Left renal cortex interstitium (tissue), 4 donors: ENCODE data around the gene SLC19A1. TPM values are rescaled to one million over a fixed set of nuclear protein-coding genes. Genes with fewer than 3 reads are reported as not detected.

Source experiments
- DNase-seq, 4 donors: peaks; one replicate each; pipeline ENCODE4 v3.0.0-alpha.2; 2013; ENCODE audit warnings: low read depth in 4 of 4, low spot score in 2 of 4, missing footprints in 1 of 4
- polyA plus RNA-seq, 4 donors: library from polyadenylated mRNA; unstranded; fragments of 120-200 nt; gene quantifications; one replicate each; pipeline ENCODE4 v1.2.1, GENCODE V29; 2013; ENCODE audit not compliant: insufficient read length in 4 of 4

Gene SLC19A1
- polyA plus RNA-seq, 4 donors: 30.1 to 74.3 (median 38.3) TPM

DNA sequence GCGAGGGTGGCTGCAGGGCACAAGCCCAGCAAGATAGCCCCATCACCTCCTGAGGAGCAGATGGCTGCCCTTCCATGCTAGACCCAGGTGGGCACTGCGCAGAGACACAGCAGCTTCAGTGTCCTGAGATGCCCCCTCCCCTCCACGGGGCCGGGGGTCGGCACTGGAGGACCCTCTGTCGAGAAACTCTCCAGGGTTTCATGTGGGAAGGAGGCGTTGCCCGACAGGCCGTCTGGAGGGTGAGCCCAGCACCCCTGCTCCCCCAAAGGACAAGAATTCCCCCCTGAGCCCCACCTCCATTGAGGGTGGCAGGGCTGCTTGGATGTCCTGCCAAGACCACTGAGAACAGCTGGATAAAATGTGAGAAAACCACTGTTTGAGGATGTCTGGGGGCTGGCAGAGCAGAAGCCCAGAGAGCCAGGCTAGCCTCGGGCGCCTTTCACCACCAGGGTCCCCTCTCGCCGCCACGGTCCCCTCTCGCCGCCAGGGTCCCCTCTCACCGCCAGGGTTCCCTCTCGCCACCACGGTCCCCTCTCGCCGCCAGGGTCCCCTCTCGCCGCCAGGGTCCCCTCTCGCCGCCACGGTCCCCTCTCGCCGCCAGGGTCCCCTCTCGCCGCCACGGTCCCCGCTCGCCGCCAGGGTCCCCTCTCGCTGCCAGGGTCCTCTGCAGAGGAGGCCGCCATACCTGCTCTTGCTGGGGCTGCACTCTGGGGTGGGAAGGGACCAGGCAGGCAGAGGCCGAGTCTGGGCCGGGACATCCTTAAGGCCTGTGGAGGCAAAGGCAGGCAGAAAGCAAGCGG, 44.2 kb downstream of the SLC19A1 start:
- no peak for DNase-seq

DNA sequence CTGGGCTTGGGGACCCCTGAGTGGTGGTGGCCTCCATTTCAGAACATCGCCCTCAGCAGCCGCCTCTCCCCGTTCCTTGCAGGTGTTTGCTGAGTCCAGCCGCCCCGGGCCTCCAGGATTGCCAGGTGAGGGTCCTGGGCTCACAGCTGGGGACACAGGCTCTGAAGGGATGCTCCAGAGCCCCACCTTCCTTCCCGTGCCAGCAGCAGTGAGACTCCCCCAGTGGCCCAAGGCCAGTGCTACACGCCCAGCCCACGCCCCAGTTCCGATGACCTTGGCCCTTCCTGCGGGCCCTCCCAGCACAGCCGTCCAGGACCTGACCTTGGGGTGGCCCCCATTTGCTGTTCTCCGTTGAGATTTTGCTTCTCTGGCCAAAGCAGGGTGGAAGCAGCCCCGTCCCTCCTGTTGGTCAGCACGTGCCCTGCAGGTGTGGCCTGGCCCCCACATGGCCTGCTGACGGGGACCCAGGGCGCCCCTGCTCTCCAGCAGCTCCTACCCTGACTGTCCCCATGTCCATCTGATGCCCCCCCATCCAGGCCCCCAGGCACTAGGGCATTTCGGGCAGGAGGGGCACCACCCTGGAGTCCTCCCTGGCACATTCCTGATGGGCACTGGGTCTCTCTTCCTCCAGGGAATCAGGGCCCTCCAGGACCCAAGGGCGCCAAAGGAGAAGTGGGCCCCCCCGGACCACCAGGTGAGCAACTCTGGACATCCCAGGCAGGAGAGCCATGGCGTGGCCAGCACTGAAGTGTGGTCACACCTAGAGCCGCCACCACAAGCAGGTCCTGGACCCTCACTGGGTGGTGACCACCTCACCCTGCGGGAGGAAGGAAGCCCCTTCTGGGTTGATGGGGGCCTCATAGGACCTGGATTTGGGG, 45.0 kb downstream of the SLC19A1 start:
- no peak for DNase-seq

- no peak for DNase-seq
Observed at GRCh38 chr21:45496151-45496967, 45.9 kb downstream of the SLC19A1 start.

- no peak for DNase-seq
Observed at GRCh38 chr21:45494851-45495680, 47.2 kb downstream of the SLC19A1 start.

- no peak for DNase-seq
Observed at GRCh38 chr21:45494135-45494850, 47.9 kb downstream of the SLC19A1 start.

GRCh38 chr21:45493401-45494001, 48.7 kb downstream of the SLC19A1 start:
- no peak for DNase-seq

GRCh38 chr21:45492765-45493164, 49.5 kb downstream of the SLC19A1 start:
- no peak for DNase-seq

GRCh38 chr21:45491623-45492022, 50.6 kb downstream of the SLC19A1 start:
- DNase-seq: no peak

GRCh38 chr21:45491056-45491455, 51.2 kb downstream of the SLC19A1 start:
- DNase-seq: no peak

DNA sequence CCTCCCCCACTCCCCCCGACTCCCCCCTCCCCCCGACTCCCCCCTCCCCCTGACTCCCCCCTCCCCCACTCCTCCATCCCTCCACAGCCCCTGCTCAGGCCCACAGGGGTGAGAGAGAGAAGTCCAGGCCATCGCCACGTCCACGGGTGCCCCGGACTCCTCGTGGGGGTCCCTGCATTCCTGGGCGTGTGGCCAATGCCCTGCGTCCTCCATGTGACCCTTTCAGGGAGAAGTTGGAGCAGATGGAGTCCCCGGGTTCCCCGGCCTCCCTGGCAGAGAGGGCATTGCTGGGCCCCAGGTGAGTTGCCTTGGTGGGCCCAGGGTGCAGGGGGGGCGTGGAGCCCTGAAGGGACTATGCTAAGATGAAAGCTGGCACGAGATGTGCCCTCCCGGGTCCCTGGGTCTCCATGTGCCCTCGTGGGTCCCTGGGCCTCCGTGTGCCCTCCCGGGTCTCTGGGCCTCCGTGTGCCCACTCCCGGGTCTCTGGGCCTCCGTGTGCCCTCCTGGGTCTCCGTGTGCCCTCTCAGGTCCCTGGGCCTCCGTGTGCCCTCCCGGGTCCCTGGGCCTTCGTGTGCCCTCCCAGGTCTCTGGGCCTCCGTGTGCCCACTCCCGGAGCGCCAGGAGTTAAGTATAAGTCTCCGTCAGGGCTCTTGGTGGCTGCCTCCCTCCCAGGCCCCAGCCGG, 52.0 kb downstream of the SLC19A1 start:
- no peak for DNase-seq

GRCh38 chr21:45489722-45489982, 52.6 kb downstream of the SLC19A1 start:
- DNase-seq: no peak

GRCh38 chr21:45488931-45489721, 53.1 kb downstream of the SLC19A1 start:
- no peak for DNase-seq

DNA sequence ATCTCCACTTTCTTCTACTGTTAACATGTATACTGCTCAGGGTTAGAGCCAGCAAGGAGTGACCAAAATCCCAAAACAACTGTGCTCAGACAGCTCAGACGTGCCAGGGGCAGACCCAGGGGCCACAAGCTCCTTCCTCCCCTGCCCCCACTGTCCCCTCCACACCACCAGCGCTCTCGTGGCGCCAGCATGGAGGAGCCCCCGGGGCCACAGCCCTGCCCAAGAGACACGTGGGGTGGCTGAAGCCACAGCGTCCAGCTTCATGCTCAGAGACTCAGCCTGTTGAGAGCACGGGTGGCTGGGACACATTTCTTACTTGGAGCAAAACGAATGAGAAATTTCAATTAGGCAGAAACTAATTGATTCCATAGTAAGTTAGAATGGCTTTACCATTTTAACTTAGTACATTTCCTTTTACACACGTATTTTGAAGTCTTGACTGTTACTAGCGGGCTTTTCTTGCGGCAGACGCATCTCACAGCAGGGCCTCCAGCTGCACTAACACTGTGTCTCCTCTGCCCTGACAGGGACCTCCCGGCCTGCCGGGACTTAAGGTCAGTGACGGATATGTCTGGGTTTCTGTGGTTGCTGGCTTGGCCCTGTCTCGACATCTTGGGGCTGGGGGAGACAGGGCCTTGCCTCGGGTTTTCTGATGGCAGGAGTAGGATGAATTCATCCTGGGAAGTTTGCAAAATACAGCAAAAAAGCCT, 54.2 kb downstream of the SLC19A1 start:
- DNase-seq: no peak

DNA sequence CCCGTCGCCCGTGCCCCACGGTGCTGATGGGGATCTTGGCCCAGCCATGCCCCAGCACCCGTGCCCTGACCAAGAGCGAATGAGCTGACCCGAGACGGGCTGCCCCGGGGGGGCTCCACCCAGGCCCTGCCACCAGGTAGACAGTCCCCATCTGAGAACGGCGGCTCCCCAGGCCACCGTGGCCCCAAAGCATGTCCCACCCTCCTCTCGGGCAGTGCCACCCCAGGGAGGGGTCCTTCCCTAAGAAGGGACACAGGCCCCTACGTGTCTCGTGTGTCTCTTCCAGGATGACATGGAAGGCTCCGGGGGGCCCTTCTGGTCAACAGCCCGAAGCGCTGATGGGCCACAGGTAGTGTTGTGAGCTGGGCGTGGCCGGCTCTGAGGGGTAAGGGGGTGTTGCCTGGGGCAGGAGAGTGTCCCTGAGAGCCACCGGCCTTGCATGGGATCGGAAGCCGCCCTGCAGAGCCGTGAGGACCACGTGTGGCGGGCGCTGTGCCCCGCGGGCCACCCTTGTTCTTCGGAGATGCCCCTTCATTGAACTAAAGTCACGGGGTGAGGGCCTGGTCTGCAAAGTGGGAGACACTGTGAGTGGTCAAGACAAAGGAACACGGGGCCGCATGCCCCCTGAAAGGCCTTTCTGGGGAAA, 55.0 kb downstream of the SLC19A1 start:
- DNase-seq: no peak

DNA sequence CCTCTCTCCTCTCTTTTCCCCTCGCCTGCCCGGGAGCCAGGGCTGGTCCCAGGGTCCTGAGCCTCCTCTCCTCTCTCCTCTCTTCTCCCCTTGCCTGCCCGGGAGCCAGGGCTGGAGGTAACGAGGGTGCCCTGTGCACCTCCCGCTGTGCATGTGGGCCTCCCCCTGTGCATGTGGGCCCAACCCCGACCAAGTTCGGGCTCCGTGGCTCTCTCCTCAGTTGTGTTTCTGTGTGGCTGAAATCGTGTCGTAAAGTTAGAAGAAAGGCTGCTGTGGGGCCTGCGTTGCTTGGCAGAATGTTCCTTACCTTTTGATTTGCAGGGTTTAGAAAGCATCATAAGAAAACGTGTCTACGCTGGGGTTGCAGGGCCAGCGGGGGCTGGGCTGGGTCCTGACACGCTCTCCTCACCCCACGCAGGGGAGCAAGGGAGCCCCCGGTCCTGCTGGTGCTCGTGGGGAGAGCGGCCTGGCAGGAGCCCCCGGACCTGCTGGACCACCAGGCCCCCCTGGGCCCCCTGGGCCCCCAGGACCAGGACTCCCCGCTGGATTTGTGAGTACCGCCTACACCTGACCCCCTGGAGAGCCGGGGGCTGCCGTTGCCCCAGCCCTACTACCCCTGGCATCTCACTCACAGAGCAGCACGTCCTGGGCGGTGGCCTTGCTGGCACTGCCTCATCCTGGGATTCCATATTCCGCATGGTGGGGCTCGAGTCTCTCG, 55.6 kb downstream of the SLC19A1 start:
- DNase-seq: no peak
